Measurements from ENCODE around the gene POLL.

The POLL gene

GRCh38 chr10:101609481-101609880 lies 21.4 kb upstream of the POLL start:
- no peaks in the 10 kb centered on the region for H3K79me2 ChIP-seq (ENCODE audit: control insufficient read depth, low read length)
- H3K4me3 ChIP-seq (ENCODE audit: low read length), result no peak overlapping the region
- no peaks in the 10 kb centered on the region for H3K9me3 ChIP-seq (ENCODE audit: control insufficient read depth, insufficient read depth, low read length)
- peaks cover 39% of the 10 kb centered on the region for H3K36me3 ChIP-seq (ENCODE audit: control insufficient read depth, low read length)
- H3F3A ChIP-seq (ENCODE audit: control insufficient read depth, insufficient read depth), result 0 out of 2 replicates have a peak, but pooled peaks cover 3% of the 10 kb centered on the region
- no peak for TF ChIP-seq EZH2phosphoT487 (IDR thresholded peaks at IDR 0.05; ENCODE audit: borderline replicate concordance, low read length)
- TF ChIP-seq CTCF (IDR thresholded peaks at IDR 0.05; ENCODE audit: low read depth, low read length, poor library complexity, severe bottlenecking), result no peak
- H3K27ac ChIP-seq (ENCODE audit: low read depth, low read length), result no peak overlapping the region
- H3K9me2 ChIP-seq (replicated peaks; ENCODE audit: control insufficient read depth, low read length), result no peaks in the 10 kb centered on the region
- no peaks in the 10 kb centered on the region for H3K27me3 ChIP-seq (ENCODE audit: control insufficient read depth, low read length)
- H3K4me1 ChIP-seq (ENCODE audit: control insufficient read depth, low read length), result no peaks in the 10 kb centered on the region
- no peak overlapping the region for H3K4me2 ChIP-seq (ENCODE audit: low read length)
- H4K20me1 ChIP-seq (ENCODE audit: control insufficient read depth, insufficient read depth, low read depth, low read length), result no peaks in the 10 kb centered on the region

- Histone ChIP-seq H3K27ac (ENCODE audit: low read depth, low read length) (no peak overlapping the region), H4K20me1 (ENCODE audit: control insufficient read depth, insufficient read depth, low read depth, low read length) (no peaks in the 10 kb centered on the region), H3K4me1 (ENCODE audit: control insufficient read depth, low read length) (no peaks in the 10 kb centered on the region), H3K4me2 (ENCODE audit: low read length) (no peak overlapping the region), H3K9me2 (replicated peaks; ENCODE audit: control insufficient read depth, low read length) (no peaks in the 10 kb centered on the region), H3K36me3 (ENCODE audit: control insufficient read depth, low read length) (peaks cover 37% of the 10 kb centered on the region), H3K4me3 (ENCODE audit: low read length) (no peak overlapping the region), H3K79me2 (ENCODE audit: control insufficient read depth, low read length) (no peaks in the 10 kb centered on the region), H3F3A (ENCODE audit: control insufficient read depth, insufficient read depth) (peaks cover 9% of the 10 kb centered on the region), H3K27me3 (ENCODE audit: control insufficient read depth, low read length) (no peaks in the 10 kb centered on the region), H3K9me3 (ENCODE audit: control insufficient read depth, insufficient read depth, low read length) (no peaks in the 10 kb centered on the region)
- TF ChIP-seq CTCF (IDR thresholded peaks at IDR 0.05; ENCODE audit: low read depth, low read length, poor library complexity, severe bottlenecking) (no peak), EZH2phosphoT487 (IDR thresholded peaks at IDR 0.05; ENCODE audit: borderline replicate concordance, low read length) (no peak)
These were observed 19.1 kb upstream of the POLL start for GRCh38 chr10:101607124-101607523.

- Histone ChIP-seq H3K4me1 (ENCODE audit: control insufficient read depth, low read length) (no peaks in the 10 kb centered on the region), H3F3A (ENCODE audit: control insufficient read depth, insufficient read depth) (peaks cover 9% of the 10 kb centered on the region), H3K4me2 (ENCODE audit: low read length) (no peak overlapping the region), H3K27me3 (ENCODE audit: control insufficient read depth, low read length) (no peaks in the 10 kb centered on the region), H4K20me1 (ENCODE audit: control insufficient read depth, insufficient read depth, low read depth, low read length) (no peaks in the 10 kb centered on the region), H3K27ac (ENCODE audit: low read depth, low read length) (no peak overlapping the region), H3K4me3 (ENCODE audit: low read length) (no peak overlapping the region), H3K36me3 (ENCODE audit: control insufficient read depth, low read length) (no peaks in the 10 kb centered on the region; the same call in 1 of the 2 replicates), H3K79me2 (ENCODE audit: control insufficient read depth, low read length) (no peaks in the 10 kb centered on the region), H3K9me2 (replicated peaks; ENCODE audit: control insufficient read depth, low read length) (no peaks in the 10 kb centered on the region), H3K9me3 (ENCODE audit: control insufficient read depth, insufficient read depth, low read length) (no peaks in the 10 kb centered on the region)
- peak; percentile 98 for TF ChIP-seq CTCF (IDR thresholded peaks at IDR 0.05; ENCODE audit: low read depth, low read length, poor library complexity, severe bottlenecking)
- TF ChIP-seq EZH2phosphoT487 (IDR thresholded peaks at IDR 0.05; ENCODE audit: borderline replicate concordance, low read length), result no peak
These were observed 14.8 kb upstream of the POLL start for GRCh38 chr10:101602761-101603398.

All from DOHH2 (cell line).